HEK293T (cell line): Measurements from ENCODE around the gene ABCB1.

Experiments
- CTBP1 ChIP-seq: fragments of 450-650 bp; IDR thresholded peaks from 2 replicates; pipeline ENCODE4 v1.6.1; 2016; ENCODE audit warnings: borderline replicate concordance
- FOXA1 ChIP-seq: fragments of 450-650 bp; IDR thresholded peaks from 2 replicates; pipeline ENCODE4 v1.6.1; 2016; ENCODE audit warnings: mild to moderate bottlenecking
- HDGF ChIP-seq: fragments of 450-650 bp; IDR thresholded peaks from 2 replicates; pipeline ENCODE4 v1.6.1; 2017; ENCODE audit warnings: antibody characterized with exemption, borderline replicate concordance
- L3MBTL2 ChIP-seq: fragments of 450-650 bp; conservative IDR thresholded peaks from 2 replicates; pipeline ENCODE4 v1.6.1; 2016; ENCODE audit warnings: mild to moderate bottlenecking
- SP1 ChIP-seq: fragments of 450-650 bp; IDR thresholded peaks from 2 replicates; pipeline ENCODE4 v1.6.1; 2017
- TARDBP ChIP-seq: fragments of 450-650 bp; IDR thresholded peaks from 2 replicates; pipeline ENCODE4 v1.6.1; 2016
- ZNF384 ChIP-seq: fragments of 450-650 bp; IDR thresholded peaks from 2 replicates; pipeline ENCODE4 v1.6.1; 2016

- no peak for TF ChIP-seq ZNF384
- TF ChIP-seq SP1: no peak
- no peak for TF ChIP-seq L3MBTL2
- no peak for TF ChIP-seq TARDBP
- no peak for TF ChIP-seq FOXA1
- TF ChIP-seq HDGF: no peak
- TF ChIP-seq CTBP1: no peak
Observed at GRCh38 chr7:87511510-87511909, 89.2 kb downstream of the ABCB1 start.
